ENCODE data around the gene C19orf33. TPM values are rescaled to one million over a fixed set of nuclear protein-coding genes. Genes with fewer than 3 reads are reported as not detected.

The C19orf33 gene
- total and polyA plus RNA-seq, 2 experiments from 2014 or later = 58.9 to 72.2 TPM

DNA sequence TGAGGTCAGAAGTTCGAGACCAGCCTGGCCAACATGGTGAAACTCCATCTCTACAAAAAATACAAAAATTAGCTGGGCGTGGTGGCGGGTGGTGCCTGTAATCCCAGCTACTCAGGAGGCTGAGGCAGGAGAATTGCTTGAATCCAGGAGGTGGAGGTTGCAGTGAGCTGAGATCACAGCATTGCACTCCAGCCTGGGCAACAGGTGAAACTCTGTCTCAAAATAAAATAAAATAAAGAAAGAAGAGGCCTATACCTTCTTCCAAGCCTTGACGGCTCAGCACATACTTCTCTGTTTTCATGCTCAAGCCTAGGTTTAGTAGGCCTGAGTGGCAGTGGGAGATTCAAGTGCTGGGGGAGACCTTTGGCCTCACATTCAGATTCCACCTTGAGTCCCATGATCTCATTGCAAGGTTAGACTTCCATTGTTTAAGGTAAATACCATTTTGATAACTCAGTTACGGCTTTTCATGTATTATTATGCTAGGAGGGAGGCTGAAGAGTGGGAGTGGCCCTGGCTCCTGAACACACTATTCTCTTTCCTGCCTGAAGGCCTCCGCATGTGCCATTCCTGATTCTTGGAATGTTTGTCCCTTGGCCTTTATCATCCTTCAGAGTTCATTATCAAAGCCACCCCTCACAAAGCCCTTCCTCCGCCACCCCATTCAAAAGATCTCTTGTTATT lies 41.3 kb upstream of the C19orf33 start (continued):
- TF ChIP-seq, protein P1, sequence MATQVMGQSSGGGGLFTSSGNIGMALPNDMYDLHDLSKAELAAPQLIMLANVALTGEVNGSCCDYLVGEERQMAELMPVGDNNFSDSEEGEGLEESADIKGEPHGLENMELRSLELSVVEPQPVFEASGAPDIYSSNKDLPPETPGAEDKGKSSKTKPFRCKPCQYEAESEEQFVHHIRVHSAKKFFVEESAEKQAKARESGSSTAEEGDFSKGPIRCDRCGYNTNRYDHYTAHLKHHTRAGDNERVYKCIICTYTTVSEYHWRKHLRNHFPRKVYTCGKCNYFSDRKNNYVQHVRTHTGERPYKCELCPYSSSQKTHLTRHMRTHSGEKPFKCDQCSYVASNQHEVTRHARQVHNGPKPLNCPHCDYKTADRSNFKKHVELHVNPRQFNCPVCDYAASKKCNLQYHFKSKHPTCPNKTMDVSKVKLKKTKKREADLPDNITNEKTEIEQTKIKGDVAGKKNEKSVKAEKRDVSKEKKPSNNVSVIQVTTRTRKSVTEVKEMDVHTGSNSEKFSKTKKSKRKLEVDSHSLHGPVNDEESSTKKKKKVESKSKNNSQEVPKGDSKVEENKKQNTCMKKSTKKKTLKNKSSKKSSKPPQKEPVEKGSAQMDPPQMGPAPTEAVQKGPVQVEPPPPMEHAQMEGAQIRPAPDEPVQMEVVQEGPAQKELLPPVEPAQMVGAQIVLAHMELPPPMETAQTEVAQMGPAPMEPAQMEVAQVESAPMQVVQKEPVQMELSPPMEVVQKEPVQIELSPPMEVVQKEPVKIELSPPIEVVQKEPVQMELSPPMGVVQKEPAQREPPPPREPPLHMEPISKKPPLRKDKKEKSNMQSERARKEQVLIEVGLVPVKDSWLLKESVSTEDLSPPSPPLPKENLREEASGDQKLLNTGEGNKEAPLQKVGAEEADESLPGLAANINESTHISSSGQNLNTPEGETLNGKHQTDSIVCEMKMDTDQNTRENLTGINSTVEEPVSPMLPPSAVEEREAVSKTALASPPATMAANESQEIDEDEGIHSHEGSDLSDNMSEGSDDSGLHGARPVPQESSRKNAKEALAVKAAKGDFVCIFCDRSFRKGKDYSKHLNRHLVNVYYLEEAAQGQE (IDR thresholded peaks at IDR 0.05; ENCODE audit: unreplicated experiment) = no peak
- TF ChIP-seq CREB1 (CRISPR knock-in tag; IDR thresholded peaks at IDR 0.05; ENCODE audit: low read depth) = no peak
- no peak for TF ChIP-seq ZNF114 (CRISPR knock-in tag; IDR thresholded peaks at IDR 0.05)
- no peak for TF ChIP-seq JUNB (IDR thresholded peaks at IDR 0.05; ENCODE audit: unreplicated experiment)
- TF ChIP-seq POLR2AphosphoS5 (IDR thresholded peaks at IDR 0.05; ENCODE audit: low read depth) = no peak
- TF ChIP-seq, protein P2, sequence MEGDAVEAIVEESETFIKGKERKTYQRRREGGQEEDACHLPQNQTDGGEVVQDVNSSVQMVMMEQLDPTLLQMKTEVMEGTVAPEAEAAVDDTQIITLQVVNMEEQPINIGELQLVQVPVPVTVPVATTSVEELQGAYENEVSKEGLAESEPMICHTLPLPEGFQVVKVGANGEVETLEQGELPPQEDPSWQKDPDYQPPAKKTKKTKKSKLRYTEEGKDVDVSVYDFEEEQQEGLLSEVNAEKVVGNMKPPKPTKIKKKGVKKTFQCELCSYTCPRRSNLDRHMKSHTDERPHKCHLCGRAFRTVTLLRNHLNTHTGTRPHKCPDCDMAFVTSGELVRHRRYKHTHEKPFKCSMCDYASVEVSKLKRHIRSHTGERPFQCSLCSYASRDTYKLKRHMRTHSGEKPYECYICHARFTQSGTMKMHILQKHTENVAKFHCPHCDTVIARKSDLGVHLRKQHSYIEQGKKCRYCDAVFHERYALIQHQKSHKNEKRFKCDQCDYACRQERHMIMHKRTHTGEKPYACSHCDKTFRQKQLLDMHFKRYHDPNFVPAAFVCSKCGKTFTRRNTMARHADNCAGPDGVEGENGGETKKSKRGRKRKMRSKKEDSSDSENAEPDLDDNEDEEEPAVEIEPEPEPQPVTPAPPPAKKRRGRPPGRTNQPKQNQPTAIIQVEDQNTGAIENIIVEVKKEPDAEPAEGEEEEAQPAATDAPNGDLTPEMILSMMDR (conservative IDR thresholded peaks at IDR 0.05; ENCODE audit: low read depth in 2 of 2) = no peak
- no peak for TF ChIP-seq EZH2 (IDR thresholded peaks at IDR 0.05; ENCODE audit: low read depth, unreplicated experiment)
- no peak for TF ChIP-seq STAT1 (IDR thresholded peaks at IDR 0.05; ENCODE audit: unreplicated experiment)

DNA sequence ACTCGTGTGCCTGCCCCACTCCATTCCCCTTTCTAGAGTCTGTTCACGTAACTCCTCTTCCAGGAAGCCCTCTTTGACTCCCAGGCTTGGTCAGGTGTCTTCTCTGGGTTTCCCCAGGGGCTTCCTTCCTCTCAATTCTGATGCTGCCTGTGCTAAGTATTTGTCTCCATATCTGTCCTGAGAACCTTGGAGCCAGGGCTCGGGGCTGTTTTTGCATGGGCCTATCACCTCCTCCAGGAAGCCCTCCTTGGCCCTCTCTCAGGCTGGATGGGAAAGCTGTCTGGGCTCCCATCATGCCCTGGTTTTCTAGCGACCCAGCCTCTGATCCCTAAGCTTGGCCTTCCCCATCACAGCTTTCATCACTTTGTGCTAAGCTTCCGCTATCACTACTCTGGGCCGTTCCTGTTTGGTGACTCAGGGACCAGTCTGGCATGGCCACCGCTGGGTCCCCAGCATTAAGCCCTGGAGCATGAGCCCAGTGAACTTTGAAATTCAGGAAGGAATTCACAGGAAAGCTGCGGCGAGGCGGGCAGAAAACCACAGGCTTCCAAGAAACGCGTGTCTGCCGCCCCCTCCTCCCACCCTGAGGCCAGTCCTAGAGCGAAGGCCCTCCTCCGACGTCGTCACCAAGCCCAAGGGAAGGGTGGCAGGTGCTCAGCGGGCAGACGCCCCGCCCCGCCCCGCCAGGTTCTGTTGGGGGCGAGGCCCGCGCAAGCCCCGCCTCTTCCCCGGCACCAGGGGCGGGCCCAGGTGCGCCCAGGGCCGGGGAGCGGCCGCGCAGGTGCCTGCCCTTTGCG lies 40.2 kb upstream of the C19orf33 start:
- Histone ChIP-seq H3F3A (replicated peaks; ENCODE audit: low read depth) (peaks cover 31% of the 10 kb centered on the region), H3K79me2 (replicated peaks; ENCODE audit: insufficient read depth) (peaks cover 41% of the 10 kb centered on the region), H3K4me2 (peak overlapping the region; percentile 99), H3K4me1 (ENCODE audit: insufficient read depth) (peaks cover 52% of the 10 kb centered on the region), H3K27ac (ENCODE audit: low read depth) (peak overlapping the region; percentile 100), H3K9me2 (ENCODE audit: insufficient read depth) (no peaks in the 10 kb centered on the region), H3K4me3 (peak overlapping the region; percentile 96), H3K27me3 (ENCODE audit: insufficient read depth) (no peaks in the 10 kb centered on the region), H4K20me1 (replicated peaks; ENCODE audit: insufficient read depth) (peaks cover 29% of the 10 kb centered on the region), H3K36me3 (ENCODE audit: insufficient read depth) (no peaks in the 10 kb centered on the region), H2AFZ (peak overlapping the region; percentile 94)
- ATAC-seq (peak; percentile 78), DNase-seq (ENCODE audit: low spot score) (peak; percentile 93)
- Mint-ChIP-seq H3K27ac (peak overlapping the region; percentile 96), H3K27me3 (ENCODE audit: insufficient read depth, low read depth, poor library complexity) (peaks cover 20% of the 10 kb centered on the region), H3K36me3 (ENCODE audit: low read depth) (no peaks in the 10 kb centered on the region; the same call in 2 of the 3 replicates), H3K9me3 (no peaks in the 10 kb centered on the region), H3K4me3 (peak overlapping the region; percentile 72), H3K4me1 (peaks cover 48% of the 10 kb centered on the region)
- TF ChIP-seq CREB1 (CRISPR knock-in tag; IDR thresholded peaks at IDR 0.05; ENCODE audit: low read depth) (peak; percentile 54), EZH2 (IDR thresholded peaks at IDR 0.05; ENCODE audit: low read depth, unreplicated experiment) (no peak)
- TF ChIP-seq, protein P1 (IDR thresholded peaks at IDR 0.05; ENCODE audit: unreplicated experiment) = no peak

All from GM23338 (cell line).